GM12878 (cell line): ENCODE measurements around the gene PSMB8. TPM values are rescaled to one million over a fixed set of nuclear protein-coding genes. Genes with fewer than 3 reads are reported as not detected.

Experiments used
- BRCA1 ChIP-seq: IDR thresholded peaks from 2 replicates; pipeline ENCODE4 v1.6.1; 2011; ENCODE audit warnings: low read depth, low read length, improper control_type of control experiment
- CBFB ChIP-seq: IDR thresholded peaks from 2 replicates; pipeline ENCODE4 v1.6.1; 2016; ENCODE audit warnings: antibody characterized with exemption, low read depth
- CBX3 ChIP-seq: fragments of 200-600 bp; sonication (generic); IDR thresholded peaks from 2 replicates; pipeline ENCODE4 v1.6.1; 2016; ENCODE audit warnings: low read depth, borderline replicate concordance
- HDGF ChIP-seq: fragments of 450-650 bp; IDR thresholded peaks from 2 replicates; pipeline ENCODE4 v1.6.1; 2016; ENCODE audit warnings: antibody characterized with exemption
- JUNB ChIP-seq: IDR thresholded peaks from 2 replicates; pipeline ENCODE4 v1.6.1; 2016; ENCODE audit warnings: antibody characterized with exemption, mild to moderate bottlenecking
- MYB ChIP-seq: fragments of 150-350 bp; IDR thresholded peaks from 2 replicates; pipeline ENCODE4 v1.6.1; 2014; ENCODE audit warnings: mild to moderate bottlenecking, low read depth, low read length, borderline replicate concordance
- NFYB ChIP-seq: IDR thresholded peaks from 2 replicates; pipeline ENCODE4 v1.6.1; 2011; ENCODE audit warnings: low read depth, mild to moderate bottlenecking, low read length, improper control_type of control experiment, moderate library complexity; ENCODE audit not compliant: insufficient read depth
- NR2C2 ChIP-seq: IDR thresholded peaks from 2 replicates; pipeline ENCODE4 v1.6.1; 2011; ENCODE audit warnings: borderline replicate concordance, low read depth; ENCODE audit not compliant: control insufficient read depth, insufficient read length
- POLR2AphosphoS5 ChIP-seq: IDR thresholded peaks from 2 replicates; pipeline ENCODE4 v1.6.1; 2011; ENCODE audit warnings: mild to moderate bottlenecking, low read length, inconsistent platforms
- RBBP5 ChIP-seq: fragments of 200-600 bp; sonication (generic); conservative IDR thresholded peaks from 2 replicates; pipeline ENCODE4 v1.6.1; 2016
- STAT3 ChIP-seq: IDR thresholded peaks from 2 replicates; pipeline ENCODE4 v1.6.1; 2011; ENCODE audit warnings: low read depth, low read length, improper control_type of control experiment
- ZNF217 ChIP-seq: fragments of 450-650 bp; IDR thresholded peaks from 2 replicates; pipeline ENCODE4 v1.6.1; 2017; ENCODE audit warnings: antibody characterized with exemption, mild to moderate bottlenecking
- ZNF24 ChIP-seq: fragments of 450-650 bp; IDR thresholded peaks from 2 replicates; pipeline ENCODE4 v1.6.1; 2017; ENCODE audit warnings: antibody characterized with exemption, mild to moderate bottlenecking
- polyA plus RNA-seq, 11 experiments: library from polyadenylated mRNA; depleted of rRNA in 4 of 11; unstranded in 6 of 11; stranded (reverse) in 5 of 11; fragments of >200 nt; fragmentation: Nextera tagmentation in 4 of 11; fragmentation: Illumina TruSeq in 1 of 11; extraction: Ambion mirVana in 4 of 11; extraction: Trizol in 1 of 11; gene quantifications; 1 replicate in 1 of 11; 2 replicates in 10 of 11; pipeline versions ENCODE4 v1.2.1 to v1.2.3, GENCODE V29; 2011 to 2016; ENCODE audit warnings: inconsistent platforms in 2 of 11, missing spikeins in 2 of 11, low read depth in 1 of 11
- total RNA-seq, 4 experiments: library from RNA; depleted of rRNA in 3 of 4; stranded (reverse); fragments of >200 nt in 3 of 4; fragmentation: Illumina TruSeq in 1 of 4; extraction: Trizol in 1 of 4; gene quantifications; 2 replicates each; pipeline versions ENCODE4 v1.2.1 to v1.2.3, GENCODE V29; 2013 to 2021
- TF ChIP-seq, protein P1 (sequence below): IDR thresholded peaks from 2 replicates; pipeline ENCODE4 v1.6.1; 2011; ENCODE audit warnings: borderline replicate concordance, low read depth, mild to moderate bottlenecking, moderate library complexity, low read length; ENCODE audit not compliant: insufficient read depth, poor library complexity, severe bottlenecking
- TF ChIP-seq, protein P2 (sequence below): fragments of 150-350 bp; IDR thresholded peaks from 2 replicates; pipeline ENCODE4 v1.6.1; 2016; ENCODE audit warnings: low read depth, low read length
- TF ChIP-seq, protein P3 (sequence below): IDR thresholded peaks from 2 replicates; pipeline ENCODE4 v1.6.1; 2012; ENCODE audit warnings: mild to moderate bottlenecking, low read depth, low read length
- TF ChIP-seq, protein P4 (sequence below): fragments of 150-350 bp; IDR thresholded peaks from 2 replicates; pipeline ENCODE4 v1.6.1; 2014; ENCODE audit warnings: mild to moderate bottlenecking, low read depth, low read length
- TF ChIP-seq, protein P5 (sequence below): fragments of 450-650 bp; IDR thresholded peaks from 2 replicates; pipeline ENCODE4 v1.6.1; 2017; ENCODE audit warnings: mild to moderate bottlenecking, low read depth, inconsistent platforms; ENCODE audit not compliant: poor library complexity, severe bottlenecking

PSMB8 gene
- total and polyA plus RNA-seq, 10 of the 15 experiments (the other 5 are each of a cell fraction or from before 2014, with no cell fraction given): 304 to 557 (median 379) TPM

DNA sequence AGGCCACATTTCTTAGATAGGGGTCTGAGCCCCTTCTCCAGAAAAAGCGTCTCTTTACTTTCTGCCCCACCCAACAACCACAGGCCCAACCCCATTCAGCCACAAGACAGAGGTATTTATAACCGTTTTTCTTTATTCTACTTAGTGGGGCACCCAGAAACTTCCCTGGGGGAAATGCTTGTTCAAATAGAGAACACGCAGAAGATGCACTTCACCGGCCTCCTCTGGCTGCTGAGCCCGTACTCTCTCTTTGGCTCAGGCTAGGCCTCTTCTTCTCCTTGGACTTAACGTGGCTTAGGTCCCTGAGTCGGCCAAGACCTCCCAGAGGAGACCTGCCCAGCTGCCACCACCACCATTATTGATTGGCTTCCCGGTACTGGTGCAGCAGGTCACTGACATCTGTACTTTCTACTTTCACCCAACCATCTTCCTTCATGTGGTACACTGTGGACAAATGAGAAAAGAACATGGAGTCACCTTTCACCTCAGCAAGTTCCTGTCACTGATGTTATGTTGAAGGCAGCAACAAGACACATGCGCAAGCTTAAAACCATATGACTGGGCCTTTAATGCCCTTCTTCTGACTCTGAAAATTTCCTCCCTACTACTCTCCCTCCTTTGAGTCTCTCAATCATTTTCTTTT, 3.1 kb downstream of the PSMB8 start (continued):
- no peak for TF ChIP-seq NR2C2
- TF ChIP-seq, protein P1, sequence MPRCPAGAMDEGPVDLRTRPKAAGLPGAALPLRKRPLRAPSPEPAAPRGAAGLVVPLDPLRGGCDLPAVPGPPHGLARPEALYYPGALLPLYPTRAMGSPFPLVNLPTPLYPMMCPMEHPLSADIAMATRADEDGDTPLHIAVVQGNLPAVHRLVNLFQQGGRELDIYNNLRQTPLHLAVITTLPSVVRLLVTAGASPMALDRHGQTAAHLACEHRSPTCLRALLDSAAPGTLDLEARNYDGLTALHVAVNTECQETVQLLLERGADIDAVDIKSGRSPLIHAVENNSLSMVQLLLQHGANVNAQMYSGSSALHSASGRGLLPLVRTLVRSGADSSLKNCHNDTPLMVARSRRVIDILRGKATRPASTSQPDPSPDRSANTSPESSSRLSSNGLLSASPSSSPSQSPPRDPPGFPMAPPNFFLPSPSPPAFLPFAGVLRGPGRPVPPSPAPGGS: peak; percentile 34
- no peak for TF ChIP-seq RBBP5
- TF ChIP-seq, protein P2, sequence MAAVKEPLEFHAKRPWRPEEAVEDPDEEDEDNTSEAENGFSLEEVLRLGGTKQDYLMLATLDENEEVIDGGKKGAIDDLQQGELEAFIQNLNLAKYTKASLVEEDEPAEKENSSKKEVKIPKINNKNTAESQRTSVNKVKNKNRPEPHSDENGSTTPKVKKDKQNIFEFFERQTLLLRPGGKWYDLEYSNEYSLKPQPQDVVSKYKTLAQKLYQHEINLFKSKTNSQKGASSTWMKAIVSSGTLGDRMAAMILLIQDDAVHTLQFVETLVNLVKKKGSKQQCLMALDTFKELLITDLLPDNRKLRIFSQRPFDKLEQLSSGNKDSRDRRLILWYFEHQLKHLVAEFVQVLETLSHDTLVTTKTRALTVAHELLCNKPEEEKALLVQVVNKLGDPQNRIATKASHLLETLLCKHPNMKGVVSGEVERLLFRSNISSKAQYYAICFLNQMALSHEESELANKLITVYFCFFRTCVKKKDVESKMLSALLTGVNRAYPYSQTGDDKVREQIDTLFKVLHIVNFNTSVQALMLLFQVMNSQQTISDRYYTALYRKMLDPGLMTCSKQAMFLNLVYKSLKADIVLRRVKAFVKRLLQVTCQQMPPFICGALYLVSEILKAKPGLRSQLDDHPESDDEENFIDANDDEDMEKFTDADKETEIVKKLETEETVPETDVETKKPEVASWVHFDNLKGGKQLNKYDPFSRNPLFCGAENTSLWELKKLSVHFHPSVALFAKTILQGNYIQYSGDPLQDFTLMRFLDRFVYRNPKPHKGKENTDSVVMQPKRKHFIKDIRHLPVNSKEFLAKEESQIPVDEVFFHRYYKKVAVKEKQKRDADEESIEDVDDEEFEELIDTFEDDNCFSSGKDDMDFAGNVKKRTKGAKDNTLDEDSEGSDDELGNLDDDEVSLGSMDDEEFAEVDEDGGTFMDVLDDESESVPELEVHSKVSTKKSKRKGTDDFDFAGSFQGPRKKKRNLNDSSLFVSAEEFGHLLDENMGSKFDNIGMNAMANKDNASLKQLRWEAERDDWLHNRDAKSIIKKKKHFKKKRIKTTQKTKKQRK: no peak
- TF ChIP-seq JUNB: peak; percentile 80
- TF ChIP-seq, protein P3, sequence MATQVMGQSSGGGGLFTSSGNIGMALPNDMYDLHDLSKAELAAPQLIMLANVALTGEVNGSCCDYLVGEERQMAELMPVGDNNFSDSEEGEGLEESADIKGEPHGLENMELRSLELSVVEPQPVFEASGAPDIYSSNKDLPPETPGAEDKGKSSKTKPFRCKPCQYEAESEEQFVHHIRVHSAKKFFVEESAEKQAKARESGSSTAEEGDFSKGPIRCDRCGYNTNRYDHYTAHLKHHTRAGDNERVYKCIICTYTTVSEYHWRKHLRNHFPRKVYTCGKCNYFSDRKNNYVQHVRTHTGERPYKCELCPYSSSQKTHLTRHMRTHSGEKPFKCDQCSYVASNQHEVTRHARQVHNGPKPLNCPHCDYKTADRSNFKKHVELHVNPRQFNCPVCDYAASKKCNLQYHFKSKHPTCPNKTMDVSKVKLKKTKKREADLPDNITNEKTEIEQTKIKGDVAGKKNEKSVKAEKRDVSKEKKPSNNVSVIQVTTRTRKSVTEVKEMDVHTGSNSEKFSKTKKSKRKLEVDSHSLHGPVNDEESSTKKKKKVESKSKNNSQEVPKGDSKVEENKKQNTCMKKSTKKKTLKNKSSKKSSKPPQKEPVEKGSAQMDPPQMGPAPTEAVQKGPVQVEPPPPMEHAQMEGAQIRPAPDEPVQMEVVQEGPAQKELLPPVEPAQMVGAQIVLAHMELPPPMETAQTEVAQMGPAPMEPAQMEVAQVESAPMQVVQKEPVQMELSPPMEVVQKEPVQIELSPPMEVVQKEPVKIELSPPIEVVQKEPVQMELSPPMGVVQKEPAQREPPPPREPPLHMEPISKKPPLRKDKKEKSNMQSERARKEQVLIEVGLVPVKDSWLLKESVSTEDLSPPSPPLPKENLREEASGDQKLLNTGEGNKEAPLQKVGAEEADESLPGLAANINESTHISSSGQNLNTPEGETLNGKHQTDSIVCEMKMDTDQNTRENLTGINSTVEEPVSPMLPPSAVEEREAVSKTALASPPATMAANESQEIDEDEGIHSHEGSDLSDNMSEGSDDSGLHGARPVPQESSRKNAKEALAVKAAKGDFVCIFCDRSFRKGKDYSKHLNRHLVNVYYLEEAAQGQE: no peak
- no peak for TF ChIP-seq MYB
- no peak for TF ChIP-seq BRCA1
- TF ChIP-seq HDGF: no peak
- TF ChIP-seq NFYB: 0 out of 2 replicates have a peak, but pooled peaks have one; percentile 4
- TF ChIP-seq, protein P4, sequence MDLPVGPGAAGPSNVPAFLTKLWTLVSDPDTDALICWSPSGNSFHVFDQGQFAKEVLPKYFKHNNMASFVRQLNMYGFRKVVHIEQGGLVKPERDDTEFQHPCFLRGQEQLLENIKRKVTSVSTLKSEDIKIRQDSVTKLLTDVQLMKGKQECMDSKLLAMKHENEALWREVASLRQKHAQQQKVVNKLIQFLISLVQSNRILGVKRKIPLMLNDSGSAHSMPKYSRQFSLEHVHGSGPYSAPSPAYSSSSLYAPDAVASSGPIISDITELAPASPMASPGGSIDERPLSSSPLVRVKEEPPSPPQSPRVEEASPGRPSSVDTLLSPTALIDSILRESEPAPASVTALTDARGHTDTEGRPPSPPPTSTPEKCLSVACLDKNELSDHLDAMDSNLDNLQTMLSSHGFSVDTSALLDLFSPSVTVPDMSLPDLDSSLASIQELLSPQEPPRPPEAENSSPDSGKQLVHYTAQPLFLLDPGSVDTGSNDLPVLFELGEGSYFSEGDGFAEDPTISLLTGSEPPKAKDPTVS: no peak
- TF ChIP-seq STAT3: no peak
- TF ChIP-seq ZNF24: no peak
- TF ChIP-seq CBFB: peak; percentile 56; the same call in 1 of the 2 replicates
- TF ChIP-seq, protein P5, sequence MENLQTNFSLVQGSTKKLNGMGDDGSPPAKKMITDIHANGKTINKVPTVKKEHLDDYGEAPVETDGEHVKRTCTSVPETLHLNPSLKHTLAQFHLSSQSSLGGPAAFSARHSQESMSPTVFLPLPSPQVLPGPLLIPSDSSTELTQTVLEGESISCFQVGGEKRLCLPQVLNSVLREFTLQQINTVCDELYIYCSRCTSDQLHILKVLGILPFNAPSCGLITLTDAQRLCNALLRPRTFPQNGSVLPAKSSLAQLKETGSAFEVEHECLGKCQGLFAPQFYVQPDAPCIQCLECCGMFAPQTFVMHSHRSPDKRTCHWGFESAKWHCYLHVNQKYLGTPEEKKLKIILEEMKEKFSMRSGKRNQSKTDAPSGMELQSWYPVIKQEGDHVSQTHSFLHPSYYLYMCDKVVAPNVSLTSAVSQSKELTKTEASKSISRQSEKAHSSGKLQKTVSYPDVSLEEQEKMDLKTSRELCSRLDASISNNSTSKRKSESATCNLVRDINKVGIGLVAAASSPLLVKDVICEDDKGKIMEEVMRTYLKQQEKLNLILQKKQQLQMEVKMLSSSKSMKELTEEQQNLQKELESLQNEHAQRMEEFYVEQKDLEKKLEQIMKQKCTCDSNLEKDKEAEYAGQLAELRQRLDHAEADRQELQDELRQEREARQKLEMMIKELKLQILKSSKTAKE: no peak
- no peak for TF ChIP-seq CBX3
- no peak for TF ChIP-seq ZNF217
- no peak; the same call in 1 of the 2 replicates for TF ChIP-seq POLR2AphosphoS5
